Heart left ventricle (tissue), 13 donors: ENCODE data around the gene ZNF516.

Experiments
- CTCF ChIP-seq, 12 donors: fragments of 200-600 bp; sonication (generic) in 4 of 12; IDR thresholded peaks; one replicate each; pipeline versions ENCODE4 v1.5.0 to v1.8.0; 2018 to 2022; ENCODE audit warnings: antibody characterized with exemption in 12 of 12, mild to moderate bottlenecking in 5 of 12
- POLR2A ChIP-seq, 2 donors: fragments of 450-650 bp; IDR thresholded peaks; one replicate each; pipeline ENCODE4 v1.6.1; 2017; ENCODE audit warnings: antibody characterized with exemption in 2 of 2, mild to moderate bottlenecking in 2 of 2, moderate library complexity in 2 of 2
- donor health status: ischemic (EF 13 %, LVEDD 7.1; RV severe dilation, severe dysfunction).
- donor health status: DM: no; HTN: yes; CAD: no.
- donor health status: DM: no; HTN: no; CAD: no.
- donor health status: ischemic (EF 25% LVEDD 6.9; RV normal size, moderate dysfunction).
- donor health status: ischemic (EF 25% LVEDD 5.7; RV mildly dilated, moderate dysfunction).
- donor health status: ischemic (EF 35%, LVEDD 5.7; RV mildly dilated, moderate dysfunction).
- donor health status: nonischemic (EF 11% LVEDD 7.7; RV severe dilation, severe dysfunction).
- donor health status: DM: yes; HTN: yes; CAD: no.
- donor health status: PGD.
- donor health status: ischemic (EF 29% LVEDD 5.4; RV normal size, mild dysfunction).
- donor health status: nonischemic (EF 23%, LVEDD 6.1; RV moderate dilation, normal function).

GRCh38 chr18:76445741-76446232 lies 49.3 kb downstream of the ZNF516 start:
- no peak for TF ChIP-seq CTCF (IDR thresholded peaks at IDR 0.05)
- TF ChIP-seq POLR2A (IDR thresholded peaks at IDR 0.05) = no peak
